ENCODE results near the gene REXO1. TPM values are rescaled to one million over a fixed set of nuclear protein-coding genes. Genes with fewer than 3 reads are reported as not detected.

Gene REXO1
- total and polyA plus RNA-seq, 2 of the 8 experiments (the other 6 are each of a cell fraction or from before 2014, with no cell fraction given): 42.4 to 44.3 TPM

DNA sequence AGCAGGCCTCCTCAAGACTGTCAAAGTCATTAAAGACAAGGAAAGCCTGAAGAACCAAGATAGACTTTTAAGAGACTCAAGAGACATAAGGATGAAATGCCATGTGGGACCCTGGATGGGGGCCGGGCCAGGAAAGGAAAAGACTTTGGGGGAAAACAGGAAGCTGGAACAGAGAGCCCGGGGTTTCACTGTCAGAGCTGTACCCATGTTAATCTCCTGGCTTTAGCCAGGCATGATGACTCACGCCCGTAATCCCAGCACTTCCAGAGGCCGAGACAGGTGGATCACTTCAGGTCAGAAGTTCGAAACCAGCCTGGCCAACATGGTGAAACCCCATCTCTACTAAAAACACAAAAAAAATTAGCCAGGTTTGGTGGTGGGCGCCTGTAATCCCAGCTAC is 20.7 kb upstream of the REXO1 start:
- DNase-seq (ENCODE audit: low read depth in 1 of 2, low spot score in 2 of 2) (no peak), FAIRE-seq (no peak)
- Histone ChIP-seq H2AFZ (ENCODE audit: low read length) (no peak overlapping the region), H3K27ac (ENCODE audit: low read depth, low read length) (no peak overlapping the region), H3K4me2 (ENCODE audit: insufficient read depth in 1 of 2, low read depth in 2 of 2, low read length in 2 of 2) (no peak overlapping the region), H3K27me3 (replicated peaks in 1 of 4; ENCODE audit: control insufficient read depth in 3 of 4, extremely low read depth in 1 of 4, insufficient read depth in 3 of 4, low read length in 3 of 4) (no peaks in the 10 kb centered on the region), H4K5ac (ENCODE audit: insufficient read length, low read depth, low read length) (no peak overlapping the region), H3K36me3 (ENCODE audit: control insufficient read depth in 2 of 4, insufficient read depth in 4 of 4, low read length in 3 of 4) (no peaks in the 10 kb centered on the region), H3K23ac (ENCODE audit: insufficient read length) (no peak overlapping the region), H3K9me3 (ENCODE audit: insufficient read depth in 2 of 2, low read depth in 1 of 2, low read length in 1 of 2) (no peaks in the 10 kb centered on the region), H3K79me1 (ENCODE audit: low read depth, low read length) (peaks cover 4% of the 10 kb centered on the region), H4K91ac (replicated peaks; ENCODE audit: insufficient read length, low read length) (no peak overlapping the region), H3K56ac (replicated peaks; ENCODE audit: insufficient read length, low read depth, low read length) (no peak overlapping the region), H3K23me2 (ENCODE audit: low read depth, low read length) (no peaks in the 10 kb centered on the region; the same call in 1 of the 2 replicates), H2AK5ac (ENCODE audit: low read depth, low read length) (no peak overlapping the region), H2BK5ac (ENCODE audit: low read depth, low read length) (no peak overlapping the region), H2BK120ac (replicated peaks; ENCODE audit: low read depth, low read length) (no peak overlapping the region), H4K20me1 (replicated peaks in 1 of 2; ENCODE audit: control insufficient read depth in 1 of 2, insufficient read depth in 2 of 2, low read length in 2 of 2) (peaks cover 2 to 10% of the 10 kb centered on the region in 2 experiments), H3K79me2 (ENCODE audit: control insufficient read depth in 1 of 2, insufficient read depth in 2 of 2, low read length in 2 of 2) (peaks cover 0 to 14% of the 10 kb centered on the region in 2 experiments; a peak in 2 of 4 replicates), H2BK15ac (ENCODE audit: low read length) (no peak overlapping the region), H3K4me3 (ENCODE audit: extremely low read depth in 1 of 4, insufficient read depth in 2 of 4, low read depth in 3 of 4, low read length in 4 of 4) (no peak overlapping the region), H3K4me1 (replicated peaks in 1 of 4; ENCODE audit: control insufficient read depth in 3 of 4, insufficient read depth in 4 of 4, low read length in 3 of 4) (peaks cover 0 to 11% (median 6%) of the 10 kb centered on the region in 4 experiments; a peak in 4 of 7 replicates), H3K18ac (ENCODE audit: extremely low read depth, low read length) (no peak overlapping the region), H3K14ac (ENCODE audit: insufficient read length) (no peak overlapping the region), H3K4ac (replicated peaks; ENCODE audit: insufficient read length, low read depth, low read length) (no peak overlapping the region), H2BK20ac (ENCODE audit: low read length) (no peak overlapping the region), H2BK12ac (ENCODE audit: low read depth, low read length) (no peak overlapping the region), H3K9ac (replicated peaks in 1 of 4; ENCODE audit: extremely low read depth in 1 of 4, low read depth in 3 of 4, low read length in 3 of 4) (no peak overlapping the region), H4K8ac (ENCODE audit: extremely low read depth, insufficient read depth, low read length) (no peak overlapping the region)
- POLR2A ChIA-PET (ENCODE audit: partially characterized antibody): interaction anchor here (0.7 to 1.9 kb wide), 7 partner anchors 12 to 72 kb away, joined by 3 to 5 read pairs (median 4); no protein-coding TSS in a partner anchor
- CTCF ChIA-PET (ENCODE audit: partially characterized antibody): interaction anchor here (1.2 to 1.4 kb wide), 2 partner anchors 61 to 167 kb away, joined by 3 to 4 read pairs; no protein-coding TSS in a partner anchor
- WGBS, 2 experiments (ENCODE audit: extremely low coverage in 1 of 2, insufficient coverage in 1 of 2, insufficient read length in 1 of 2, insufficient replicate concordance in 2 of 2, low coverage in 1 of 2, low lambda C conversion rate in 2 of 2, missing lambda C conversion rate in 1 of 2): 92% methylated on average over 7 of the region's 7 CpGs; no CpG with 5 or more reads in 1 of the 2 experiments
- TF ChIP-seq MAFK (IDR thresholded peaks at IDR 0.05; ENCODE audit: low read depth, low read length) (no peak), JUND (IDR thresholded peaks at IDR 0.05; ENCODE audit: low read length) (no peak), ASH2L (IDR thresholded peaks at IDR 0.05; ENCODE audit: low read length) (no peak), FOSL1 (IDR thresholded peaks at IDR 0.05; ENCODE audit: insufficient read depth, low read depth, low read length) (no peak), RXRA (IDR thresholded peaks at IDR 0.05; ENCODE audit: insufficient read depth, low read depth, low read length) (no peak)
- TF ChIP-seq, protein P1, sequence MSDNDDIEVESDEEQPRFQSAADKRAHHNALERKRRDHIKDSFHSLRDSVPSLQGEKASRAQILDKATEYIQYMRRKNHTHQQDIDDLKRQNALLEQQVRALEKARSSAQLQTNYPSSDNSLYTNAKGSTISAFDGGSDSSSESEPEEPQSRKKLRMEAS (IDR thresholded peaks at IDR 0.05): no peak

Measured in H1 (cell line).